ENCODE measurements around the gene MSTO1. TPM values are rescaled to one million over a fixed set of nuclear protein-coding genes. Genes with fewer than 3 reads are reported as not detected.

The MSTO1 gene
- total and polyA plus RNA-seq, 10 of the 15 experiments (the other 5 are each of a cell fraction or from before 2014, with no cell fraction given): 16.1 to 87.9 (median 46.6) TPM

GRCh38 chr1:155562581-155563376 lies 47.2 kb upstream of the MSTO1 start, which contains the start of gene ASH1L (continued):
- TF ChIP-seq KDM1A (IDR thresholded peaks at IDR 0.05; ENCODE audit: borderline replicate concordance) (no peak), NR2C1 (IDR thresholded peaks at IDR 0.05) (no peak), NRF1 (conservative IDR thresholded peaks at IDR 0.05; ENCODE audit: low read depth, low read length) (peak; percentile 52), RUNX3 (IDR thresholded peaks at IDR 0.05; ENCODE audit: low read length) (peak; percentile 50), ZBTB4 (CRISPR knock-in tag; IDR thresholded peaks at IDR 0.05) (no peak), SPI1 (IDR thresholded peaks at IDR 0.05; ENCODE audit: borderline replicate concordance, insufficient read depth, low read depth, low read length) (no peak), ZBED1 (IDR thresholded peaks at IDR 0.05; ENCODE audit: borderline replicate concordance) (no peak)

Measured in GM12878 (cell line).